BLaER1 (cell line): ENCODE results near the gene KCNIP4.

Source experiments
- H3K27ac ChIP-seq: shearing (Covaris generic); formaldehyde crosslinking; 2 replicates; pipeline ENCODE4 v1.8.1; 2022
- H3K27me3 ChIP-seq: shearing (Covaris generic); formaldehyde crosslinking; 2 replicates; pipeline ENCODE4 v1.8.1; 2022
- H3K36me3 ChIP-seq: shearing (Covaris generic); formaldehyde crosslinking; 2 replicates; pipeline ENCODE4 v1.8.1; 2022
- H3K4me1 ChIP-seq: shearing (Covaris generic); formaldehyde crosslinking; 2 replicates; pipeline ENCODE4 v1.8.1; 2022
- H3K4me2 ChIP-seq: shearing (Covaris generic); formaldehyde crosslinking; 2 replicates; pipeline ENCODE4 v1.8.1; 2022
- H3K4me3 ChIP-seq: shearing (Covaris generic); formaldehyde crosslinking; 2 replicates; pipeline ENCODE4 v1.8.1; 2022
- H3K9ac ChIP-seq: shearing (Covaris generic); formaldehyde crosslinking; 2 replicates; pipeline ENCODE4 v1.8.1; 2022
- H3K9me3 ChIP-seq: shearing (Covaris generic); formaldehyde crosslinking; 2 replicates; pipeline ENCODE4 v1.8.1; 2022
- H4K20me1 ChIP-seq: shearing (Covaris generic); formaldehyde crosslinking; 2 replicates; pipeline ENCODE4 v1.8.1; 2022
- Cebpa-rat ChIP-seq: shearing (Covaris generic); IDR thresholded peaks from 2 replicates; pipeline ENCODE4 v1.8.1; 2022

The KCNIP4 gene

GRCh38 chr4:21628916-21629610 is 319.5 kb downstream of the KCNIP4 start:
- H3K27me3 ChIP-seq: no peaks in the 10 kb centered on the region
- no peak overlapping the region for H3K4me2 ChIP-seq
- no peak overlapping the region for H3K9ac ChIP-seq

GRCh38 chr4:21628116-21628670 is 320.4 kb downstream of the KCNIP4 start:
- H3K27me3 ChIP-seq: no peaks in the 10 kb centered on the region
- no peaks in the 10 kb centered on the region for H3K4me1 ChIP-seq
- no peak overlapping the region for H3K27ac ChIP-seq
- H3K4me3 ChIP-seq: no peak overlapping the region
- H3K9me3 ChIP-seq: no peaks in the 10 kb centered on the region
- no peaks in the 10 kb centered on the region for H3K36me3 ChIP-seq
- no peak overlapping the region for H3K9ac ChIP-seq
- no peaks in the 10 kb centered on the region for H4K20me1 ChIP-seq
- TF ChIP-seq Cebpa-rat: no peak
- no peak overlapping the region for H3K4me2 ChIP-seq

More at GRCh38 chr4:21628916-21629610, 319.5 kb downstream of the KCNIP4 start:
- no peak overlapping the region for H3K27ac ChIP-seq
- no peaks in the 10 kb centered on the region for H3K9me3 ChIP-seq
- no peak overlapping the region for H3K4me3 ChIP-seq
- no peaks in the 10 kb centered on the region for H3K4me1 ChIP-seq
- no peak for TF ChIP-seq Cebpa-rat
- no peaks in the 10 kb centered on the region for H4K20me1 ChIP-seq
- H3K36me3 ChIP-seq: no peaks in the 10 kb centered on the region

GRCh38 chr4:21625447-21625846 is 323.1 kb downstream of the KCNIP4 start:
- Histone ChIP-seq H3K9me3 (no peaks in the 10 kb centered on the region), H3K4me1 (no peaks in the 10 kb centered on the region), H3K27ac (no peak overlapping the region), H3K4me2 (no peak overlapping the region), H4K20me1 (no peaks in the 10 kb centered on the region), H3K4me3 (no peak overlapping the region), H3K36me3 (no peaks in the 10 kb centered on the region), H3K27me3 (no peaks in the 10 kb centered on the region), H3K9ac (no peak overlapping the region)
- TF ChIP-seq Cebpa-rat: no peak

- Histone ChIP-seq H3K9me3 (no peaks in the 10 kb centered on the region), H3K27ac (no peak overlapping the region), H3K27me3 (no peaks in the 10 kb centered on the region), H3K9ac (no peak overlapping the region), H3K4me3 (no peak overlapping the region), H3K36me3 (no peaks in the 10 kb centered on the region), H4K20me1 (no peaks in the 10 kb centered on the region), H3K4me1 (no peaks in the 10 kb centered on the region), H3K4me2 (no peak overlapping the region)
- no peak for TF ChIP-seq Cebpa-rat
Observed at GRCh38 chr4:21605006-21605405, 343.6 kb downstream of the KCNIP4 start.

- H3K36me3 ChIP-seq: no peaks in the 10 kb centered on the region
- no peak for TF ChIP-seq Cebpa-rat
- H3K9me3 ChIP-seq: no peaks in the 10 kb centered on the region
- no peaks in the 10 kb centered on the region for H3K4me1 ChIP-seq
- no peak overlapping the region for H3K27ac ChIP-seq
- no peaks in the 10 kb centered on the region for H3K27me3 ChIP-seq
- H3K4me3 ChIP-seq: no peak overlapping the region
- no peaks in the 10 kb centered on the region for H4K20me1 ChIP-seq
- no peak overlapping the region for H3K9ac ChIP-seq
- H3K4me2 ChIP-seq: no peak overlapping the region
Observed at GRCh38 chr4:21596521-21596920, 352.1 kb downstream of the KCNIP4 start.

GRCh38 chr4:21593671-21594001 is 354.9 kb downstream of the KCNIP4 start:
- H3K4me2 ChIP-seq: no peak overlapping the region

GRCh38 chr4:21592970-21593670 is 355.5 kb downstream of the KCNIP4 start:
- Histone ChIP-seq H3K9me3 (no peaks in the 10 kb centered on the region), H3K9ac (no peak overlapping the region), H4K20me1 (no peaks in the 10 kb centered on the region), H3K36me3 (no peaks in the 10 kb centered on the region), H3K4me1 (no peaks in the 10 kb centered on the region), H3K27me3 (no peaks in the 10 kb centered on the region), H3K27ac (no peak overlapping the region), H3K4me3 (no peak overlapping the region), H3K4me2 (no peak overlapping the region)
- no peak for TF ChIP-seq Cebpa-rat

More at GRCh38 chr4:21593671-21594001, 354.9 kb downstream of the KCNIP4 start:
- no peak for TF ChIP-seq Cebpa-rat
- Histone ChIP-seq H3K36me3 (no peaks in the 10 kb centered on the region), H3K27ac (no peak overlapping the region), H3K9ac (no peak overlapping the region), H3K27me3 (no peaks in the 10 kb centered on the region), H3K4me1 (no peaks in the 10 kb centered on the region), H3K9me3 (no peaks in the 10 kb centered on the region), H4K20me1 (no peaks in the 10 kb centered on the region), H3K4me3 (no peak overlapping the region)

GRCh38 chr4:21577056-21577455 is 371.5 kb downstream of the KCNIP4 start:
- Histone ChIP-seq H3K27me3 (no peaks in the 10 kb centered on the region), H3K4me3 (no peak overlapping the region), H3K9me3 (no peaks in the 10 kb centered on the region), H3K9ac (no peak overlapping the region), H3K4me2 (no peak overlapping the region), H3K27ac (no peak overlapping the region), H3K36me3 (no peaks in the 10 kb centered on the region), H3K4me1 (no peaks in the 10 kb centered on the region), H4K20me1 (no peaks in the 10 kb centered on the region)
- TF ChIP-seq Cebpa-rat: no peak

- H3K4me2 ChIP-seq: no peak overlapping the region
- TF ChIP-seq Cebpa-rat: no peak
- no peak overlapping the region for H3K27ac ChIP-seq
- H3K9ac ChIP-seq: no peak overlapping the region
- no peaks in the 10 kb centered on the region for H3K9me3 ChIP-seq
- H3K27me3 ChIP-seq: no peaks in the 10 kb centered on the region
- H3K4me1 ChIP-seq: no peaks in the 10 kb centered on the region
- H4K20me1 ChIP-seq: no peaks in the 10 kb centered on the region
- H3K4me3 ChIP-seq: no peak overlapping the region
- no peaks in the 10 kb centered on the region for H3K36me3 ChIP-seq
Observed at GRCh38 chr4:21571100-21571499, 377.5 kb downstream of the KCNIP4 start.

GRCh38 chr4:21569638-21570037 is 378.9 kb downstream of the KCNIP4 start:
- Histone ChIP-seq H3K27ac (no peak overlapping the region), H3K9ac (no peak overlapping the region), H3K36me3 (no peaks in the 10 kb centered on the region), H4K20me1 (no peaks in the 10 kb centered on the region), H3K9me3 (no peaks in the 10 kb centered on the region), H3K4me1 (no peaks in the 10 kb centered on the region), H3K4me2 (no peak overlapping the region), H3K27me3 (no peaks in the 10 kb centered on the region), H3K4me3 (no peak overlapping the region)
- TF ChIP-seq Cebpa-rat: no peak
